ENCODE results near the gene PNMA3.
"Not testable (repeated sequence)": the region's sequence is repeated elsewhere in the genome, so short reads cannot be mapped to it uniquely, and the experiment has no call there.

Gene PNMA3

GRCh38 chrX:153074262-153074899 lies 18.1 kb downstream of the PNMA3 start:
- DNase-seq (ENCODE audit: low spot score): no peak

- DNase-seq (ENCODE audit: low spot score): no peak
Measured at GRCh38 chrX:153074935-153075334, 18.7 kb downstream of the PNMA3 start.

- DNase-seq (ENCODE audit: low spot score): no peak
Measured at GRCh38 chrX:153075366-153075765, 19.1 kb downstream of the PNMA3 start.

GRCh38 chrX:153077437-153078135 lies 21.3 kb downstream of the PNMA3 start:
- not testable (repeated sequence) for DNase-seq (ENCODE audit: low spot score)

- DNase-seq (ENCODE audit: low spot score): not testable (repeated sequence)
Measured at GRCh38 chrX:153083238-153083923, 27.1 kb downstream of the PNMA3 start.

GRCh38 chrX:153102418-153102817 lies 46.1 kb downstream of the PNMA3 start:
- DNase-seq (ENCODE audit: low spot score): no peak

- DNase-seq (ENCODE audit: low spot score): not testable (repeated sequence)
Measured at GRCh38 chrX:153104959-153105358, 48.7 kb downstream of the PNMA3 start.

- not testable (repeated sequence) for DNase-seq (ENCODE audit: low spot score)
Measured at GRCh38 chrX:153106092-153106801, 50.0 kb downstream of the PNMA3 start.

Measured in CD4-positive, alpha-beta T cell treated with Interleukin-6 at 100 ng/mL for 8 hours (primary cell).